ENCODE results near the gene EGFL7.

- TF ChIP-seq CTCF (IDR thresholded peaks at IDR 0.05) (no peak), POLR2AphosphoS5 (IDR thresholded peaks at IDR 0.05) (no peak), POLR2A (IDR thresholded peaks at IDR 0.05) (no peak)
These were observed 19.4 kb downstream of the EGFL7 start for GRCh38 chr9:136681945-136682699.

All from prostate gland (tissue), 2 donors.